ENCODE data around the gene PAK6.

DNA sequence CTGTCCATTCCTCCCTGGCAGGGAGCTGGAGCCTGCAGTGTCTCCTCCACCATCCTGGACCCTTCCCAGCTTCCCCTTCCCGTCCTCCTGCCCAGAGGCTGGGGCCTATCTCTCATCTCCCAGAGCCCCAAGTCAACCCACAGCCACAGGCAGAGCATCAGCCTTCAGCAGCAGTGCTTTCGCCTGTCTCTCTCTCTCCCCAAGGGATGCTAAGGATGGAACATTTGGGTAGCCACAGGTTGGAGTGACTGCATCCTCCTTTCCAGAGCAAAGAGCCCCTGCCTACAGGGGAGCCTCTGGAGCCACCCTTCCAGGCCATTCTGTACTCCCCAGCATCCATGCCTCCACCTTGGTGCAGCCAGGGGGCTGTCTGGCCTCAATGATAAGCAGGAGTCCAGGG is 64.7 kb downstream of the PAK6 start:
- no peak for TF ChIP-seq EZH2phosphoT487 (conservative IDR thresholded peaks at IDR 0.05; ENCODE audit: low read length)
- TF ChIP-seq, protein P1, sequence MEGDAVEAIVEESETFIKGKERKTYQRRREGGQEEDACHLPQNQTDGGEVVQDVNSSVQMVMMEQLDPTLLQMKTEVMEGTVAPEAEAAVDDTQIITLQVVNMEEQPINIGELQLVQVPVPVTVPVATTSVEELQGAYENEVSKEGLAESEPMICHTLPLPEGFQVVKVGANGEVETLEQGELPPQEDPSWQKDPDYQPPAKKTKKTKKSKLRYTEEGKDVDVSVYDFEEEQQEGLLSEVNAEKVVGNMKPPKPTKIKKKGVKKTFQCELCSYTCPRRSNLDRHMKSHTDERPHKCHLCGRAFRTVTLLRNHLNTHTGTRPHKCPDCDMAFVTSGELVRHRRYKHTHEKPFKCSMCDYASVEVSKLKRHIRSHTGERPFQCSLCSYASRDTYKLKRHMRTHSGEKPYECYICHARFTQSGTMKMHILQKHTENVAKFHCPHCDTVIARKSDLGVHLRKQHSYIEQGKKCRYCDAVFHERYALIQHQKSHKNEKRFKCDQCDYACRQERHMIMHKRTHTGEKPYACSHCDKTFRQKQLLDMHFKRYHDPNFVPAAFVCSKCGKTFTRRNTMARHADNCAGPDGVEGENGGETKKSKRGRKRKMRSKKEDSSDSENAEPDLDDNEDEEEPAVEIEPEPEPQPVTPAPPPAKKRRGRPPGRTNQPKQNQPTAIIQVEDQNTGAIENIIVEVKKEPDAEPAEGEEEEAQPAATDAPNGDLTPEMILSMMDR (IDR thresholded peaks at IDR 0.05; ENCODE audit: insufficient read depth, low read length, poor library complexity, severe bottlenecking) = no peak
